Gastroesophageal sphincter (tissue), 3 donors: Measurements from ENCODE around the gene FXR2.

Experiments used
- POLR2AphosphoS5 ChIP-seq: sonication (generic); formaldehyde crosslinking; IDR thresholded peaks from one replicate; pipeline ENCODE4 v1.6.1; 2017; ENCODE audit warnings: antibody characterized with exemption
- TF ChIP-seq, protein P1 (sequence below), 4 experiments: fragments of 200-600 bp in 2 of 4; fragments of 450-650 bp in 2 of 4; sonication (generic) in 1 of 4; IDR thresholded peaks; one replicate each; pipeline ENCODE4 v1.5.1; 2017 to 2019; ENCODE audit warnings: antibody characterized with exemption in 4 of 4, mild to moderate bottlenecking in 2 of 4, moderate library complexity in 2 of 4

DNA sequence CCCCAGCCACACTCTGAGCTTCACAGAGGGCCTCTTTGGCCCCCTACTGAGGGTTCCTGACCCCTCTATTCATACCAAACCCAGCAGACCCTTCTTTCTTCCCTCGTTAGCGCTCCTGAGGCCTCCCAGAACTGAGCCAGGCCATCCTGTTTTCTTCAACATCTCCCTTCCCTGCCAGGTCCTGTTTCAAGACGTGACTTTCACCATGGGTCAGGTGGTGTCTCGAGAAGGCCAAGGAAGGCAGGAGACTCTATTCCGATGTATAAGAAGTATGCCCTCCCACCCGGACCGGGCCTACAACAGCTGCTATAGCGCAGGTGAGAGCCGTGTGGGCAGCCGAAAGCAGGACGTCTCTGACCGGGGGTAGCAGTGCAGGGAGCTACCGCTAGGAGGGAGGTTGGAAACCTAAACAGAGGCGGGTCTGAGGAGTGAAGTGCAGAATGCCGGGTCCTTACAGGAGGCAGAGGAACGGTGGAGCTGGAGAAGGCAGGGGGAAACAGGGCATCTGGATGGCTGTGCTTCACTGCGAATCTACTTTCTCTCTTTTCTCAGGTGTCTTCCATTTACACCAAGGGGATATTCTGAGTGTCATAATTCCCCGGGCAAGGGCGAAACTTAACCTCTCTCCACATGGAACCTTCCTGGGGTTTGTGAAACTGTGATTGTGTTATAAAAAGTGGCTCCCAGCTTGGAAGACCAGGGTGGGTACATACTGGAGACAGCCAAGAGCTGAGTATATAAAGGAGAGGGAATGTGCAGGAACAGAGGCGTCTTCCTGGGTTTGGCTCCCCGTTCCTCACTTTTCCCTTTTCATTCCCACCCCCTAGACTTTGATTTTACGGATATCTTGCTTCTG lies 54.3 kb downstream of the FXR2 start:
- TF ChIP-seq, protein P1, sequence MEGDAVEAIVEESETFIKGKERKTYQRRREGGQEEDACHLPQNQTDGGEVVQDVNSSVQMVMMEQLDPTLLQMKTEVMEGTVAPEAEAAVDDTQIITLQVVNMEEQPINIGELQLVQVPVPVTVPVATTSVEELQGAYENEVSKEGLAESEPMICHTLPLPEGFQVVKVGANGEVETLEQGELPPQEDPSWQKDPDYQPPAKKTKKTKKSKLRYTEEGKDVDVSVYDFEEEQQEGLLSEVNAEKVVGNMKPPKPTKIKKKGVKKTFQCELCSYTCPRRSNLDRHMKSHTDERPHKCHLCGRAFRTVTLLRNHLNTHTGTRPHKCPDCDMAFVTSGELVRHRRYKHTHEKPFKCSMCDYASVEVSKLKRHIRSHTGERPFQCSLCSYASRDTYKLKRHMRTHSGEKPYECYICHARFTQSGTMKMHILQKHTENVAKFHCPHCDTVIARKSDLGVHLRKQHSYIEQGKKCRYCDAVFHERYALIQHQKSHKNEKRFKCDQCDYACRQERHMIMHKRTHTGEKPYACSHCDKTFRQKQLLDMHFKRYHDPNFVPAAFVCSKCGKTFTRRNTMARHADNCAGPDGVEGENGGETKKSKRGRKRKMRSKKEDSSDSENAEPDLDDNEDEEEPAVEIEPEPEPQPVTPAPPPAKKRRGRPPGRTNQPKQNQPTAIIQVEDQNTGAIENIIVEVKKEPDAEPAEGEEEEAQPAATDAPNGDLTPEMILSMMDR (IDR thresholded peaks at IDR 0.05): peak in 3 of 4 experiments; percentile 66 to 85 (median 71)
- TF ChIP-seq POLR2AphosphoS5: no peak
